GM19193 (cell line): Measurements from ENCODE around the gene INSYN2B.

Experiments
- POLR2A ChIP-seq: IDR thresholded peaks from 4 replicates; pipeline ENCODE4 v1.6.1; 2011; ENCODE audit not compliant: insufficient read depth, insufficient read length; ENCODE audit errors: extremely low read depth

INSYN2B gene

DNA sequence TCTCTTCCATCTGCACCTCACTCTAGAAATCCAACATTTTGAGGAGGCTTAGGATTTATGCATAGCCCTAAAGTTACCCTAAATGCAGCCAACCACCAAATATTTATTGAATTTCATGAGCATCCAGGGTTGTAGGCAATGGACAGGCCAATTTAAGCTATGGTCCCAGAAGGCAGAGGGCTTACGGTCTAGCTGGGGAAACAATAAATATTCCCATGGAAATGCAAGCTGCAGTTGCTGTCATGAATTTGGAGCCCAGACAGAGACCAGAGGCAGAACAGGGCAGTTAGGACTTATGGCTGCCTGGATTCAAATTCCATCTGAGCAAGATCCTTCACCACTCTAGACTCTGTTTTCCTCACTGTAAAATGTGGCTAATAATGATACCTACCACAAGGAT is 9.1 kb upstream of the INSYN2B start:
- TF ChIP-seq POLR2A: no peak

GRCh38 chr5:169988947-169989346 is 8.7 kb upstream of the INSYN2B start:
- TF ChIP-seq POLR2A: no peak

DNA sequence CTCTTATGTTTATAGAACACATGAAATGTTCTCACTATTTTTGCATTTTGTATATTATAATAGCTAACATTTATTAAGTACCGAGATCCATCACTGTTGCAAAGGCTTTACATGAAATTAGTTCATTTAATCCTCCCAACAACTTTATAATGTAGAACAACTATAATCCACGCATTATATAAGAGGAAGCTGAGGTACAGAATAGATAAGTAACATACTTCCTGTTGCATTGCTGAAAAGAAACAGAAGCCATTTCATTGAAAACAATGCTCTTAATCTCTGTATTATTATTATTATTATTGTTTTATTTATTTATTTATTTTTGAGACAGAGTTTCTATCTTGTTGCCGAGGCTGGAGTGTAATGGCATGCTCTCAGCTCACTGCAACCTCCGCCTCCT is 7.9 kb upstream of the INSYN2B start:
- no peak for TF ChIP-seq POLR2A

DNA sequence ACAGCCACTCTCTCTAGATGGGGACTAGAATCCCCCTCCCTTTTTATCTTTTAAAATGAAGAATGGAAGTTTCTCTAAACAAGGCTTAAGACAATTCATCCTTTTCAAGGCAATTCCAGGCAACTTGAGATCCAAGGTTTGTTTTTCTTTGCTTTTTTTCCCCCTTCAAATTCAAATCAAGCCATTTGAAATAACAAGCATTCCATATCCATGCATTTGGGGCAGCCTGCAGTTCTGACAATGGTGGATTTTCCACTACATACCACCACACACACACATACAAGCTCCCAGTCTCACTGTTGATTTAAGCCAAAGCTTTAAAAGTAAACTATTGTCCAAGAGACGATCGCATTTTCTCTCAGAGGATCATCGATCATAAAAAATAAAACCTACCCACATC is 424 bp downstream of the INSYN2B start:
- no peak for TF ChIP-seq POLR2A

GRCh38 chr5:169978714-169979113 is 1.6 kb downstream of the INSYN2B start:
- TF ChIP-seq POLR2A: no peak

- TF ChIP-seq POLR2A: no peak
Measured at GRCh38 chr5:169974121-169974770, 6.0 kb downstream of the INSYN2B start.

DNA sequence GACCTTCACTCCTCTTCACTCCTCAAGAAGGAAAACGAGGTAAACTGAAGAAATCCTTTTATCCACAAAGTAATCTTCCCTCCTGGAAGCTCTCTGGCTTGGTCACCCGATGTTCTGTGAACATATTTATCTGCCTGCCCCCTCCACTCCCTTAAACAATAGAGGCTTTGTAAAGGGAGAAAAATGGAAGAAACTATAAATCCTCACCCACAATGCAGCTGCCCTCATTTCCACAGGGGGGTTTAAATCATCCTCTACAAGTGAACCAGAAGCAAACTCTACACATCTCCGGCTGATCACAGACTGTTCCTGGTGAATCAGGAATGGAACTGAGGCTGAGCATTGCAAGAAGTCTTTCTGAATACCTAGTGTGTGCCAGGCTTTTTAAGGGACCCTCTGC is 7.2 kb downstream of the INSYN2B start:
- no peak for TF ChIP-seq POLR2A

DNA sequence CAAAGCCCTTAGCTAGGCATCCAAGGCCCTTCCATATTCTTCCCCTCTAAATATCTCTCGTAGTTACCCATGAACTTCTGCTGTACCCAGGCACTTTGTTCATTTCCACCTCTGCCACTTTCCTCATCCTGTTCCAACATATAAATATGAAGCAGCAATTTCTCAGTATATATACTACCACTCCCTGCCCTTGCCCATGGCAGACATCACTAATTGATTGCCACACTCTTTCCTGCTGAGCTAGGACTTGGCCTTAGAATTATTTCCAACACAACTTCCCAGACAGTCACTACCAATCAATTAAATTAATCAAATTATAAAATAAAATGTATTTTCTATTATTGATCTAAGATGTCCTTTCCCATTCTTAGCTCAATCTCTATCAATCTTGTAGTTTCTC is 8.5 kb downstream of the INSYN2B start:
- TF ChIP-seq POLR2A: no peak

- TF ChIP-seq POLR2A: no peak
Measured at GRCh38 chr5:169970911-169971765, 9.2 kb downstream of the INSYN2B start.

GRCh38 chr5:169970339-169970738 is 10.0 kb downstream of the INSYN2B start:
- no peak for TF ChIP-seq POLR2A

GRCh38 chr5:169964246-169964645 is 16.0 kb downstream of the INSYN2B start:
- no peak for TF ChIP-seq POLR2A

GRCh38 chr5:169960659-169961058 is 19.6 kb downstream of the INSYN2B start:
- TF ChIP-seq POLR2A: no peak

- no peak for TF ChIP-seq POLR2A
Measured at GRCh38 chr5:169958278-169958677, 22.0 kb downstream of the INSYN2B start.

GRCh38 chr5:169956756-169957155 is 23.5 kb downstream of the INSYN2B start:
- no peak for TF ChIP-seq POLR2A

DNA sequence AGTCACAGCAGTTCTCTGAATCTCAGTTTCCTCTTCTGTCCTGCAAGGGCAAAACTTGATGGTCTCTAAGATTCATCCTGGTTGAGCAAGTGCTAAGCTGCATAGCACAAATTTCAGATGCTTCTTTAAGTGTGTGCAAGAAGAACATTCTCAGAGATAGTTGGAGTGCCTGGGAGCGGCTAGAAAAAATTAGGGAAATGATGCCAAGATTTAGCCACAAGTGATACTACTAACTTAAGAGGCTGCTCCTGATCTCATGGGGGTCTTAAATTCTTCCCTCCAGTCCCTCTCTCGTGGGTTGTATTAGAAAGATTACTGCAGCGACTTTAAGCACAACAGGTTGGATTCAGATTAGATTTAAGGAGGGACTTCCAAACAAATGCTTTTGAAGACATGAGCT is 24.2 kb downstream of the INSYN2B start:
- TF ChIP-seq POLR2A: no peak

DNA sequence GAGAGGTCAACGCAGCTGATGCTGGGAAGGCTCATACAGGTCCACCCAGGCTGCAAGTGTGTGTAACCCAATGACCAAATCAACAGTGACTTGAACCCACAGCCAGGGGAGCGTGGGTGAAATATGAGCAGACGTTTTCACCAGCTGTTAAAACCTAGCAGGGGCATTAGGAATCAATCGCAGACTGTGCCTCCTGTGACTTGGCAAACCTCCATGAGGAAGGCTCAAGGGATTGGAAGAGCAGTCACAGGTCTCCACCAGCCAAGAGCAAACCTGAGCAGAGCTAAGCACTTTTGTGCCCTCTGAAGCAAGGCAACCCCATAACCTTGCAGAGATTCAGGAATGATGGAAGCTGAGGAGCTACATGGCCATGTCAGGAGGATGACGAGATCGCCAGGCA is 25.5 kb downstream of the INSYN2B start:
- TF ChIP-seq POLR2A: no peak

DNA sequence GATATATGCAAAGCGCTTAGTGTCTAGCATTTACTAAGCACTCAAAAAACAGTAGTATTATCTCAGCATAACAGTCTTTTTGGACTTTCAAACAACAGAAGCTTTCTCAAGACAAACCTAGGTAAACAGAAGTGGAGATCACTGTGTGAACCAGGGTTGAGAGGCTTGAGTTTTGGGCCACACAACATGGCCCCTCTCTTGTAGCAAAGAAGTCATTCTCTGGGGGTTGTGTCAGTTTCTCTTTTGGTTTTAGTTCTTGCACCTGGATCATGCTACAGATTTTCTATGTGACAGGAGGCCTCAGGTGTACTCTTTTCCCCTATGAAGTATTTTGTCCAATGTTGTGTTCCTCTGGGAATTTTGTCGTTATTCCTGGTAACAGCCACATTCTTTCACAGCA is 30.0 kb downstream of the INSYN2B start:
- TF ChIP-seq POLR2A: no peak

- no peak for TF ChIP-seq POLR2A
Measured at GRCh38 chr5:169946743-169947295, 33.5 kb downstream of the INSYN2B start.
